Right lobe of liver (tissue), 6 donors: ENCODE measurements around the gene KCND1. TPM values are rescaled to one million over a fixed set of nuclear protein-coding genes. Genes with fewer than 3 reads are reported as not detected.
A peak's percentile ranks its signal among the peaks of the same experiment; 100 is the strongest.

Experiments
- ATAC-seq, 4 donors: fragments of 200-7000 bp; cut with Tn5 transposase; one replicate each; pipeline ENCODE4 v1.9.1; 2020; ENCODE audit warnings: mild to moderate bottlenecking in 4 of 4, moderate library complexity in 4 of 4
- DNase-seq, 3 donors: peaks; one replicate each; pipeline ENCODE4 v3.0.0-alpha.2; 2020
- H3K27ac ChIP-seq, 3 donors: fragments of 200-600 bp; one replicate each; pipeline ENCODE4 v1.8.0; 2022
- H3K27me3 ChIP-seq, 2 donors: fragments of 200-600 bp; one replicate each; pipeline ENCODE4 v1.8.0; 2022
- H3K36me3 ChIP-seq, 4 donors: fragments of 200-600 bp; sonication (generic) in 1 of 4; one replicate each; pipeline versions ENCODE4 v1.5.1 to v1.8.0; 2017 to 2022; ENCODE audit warnings: control low read depth in 1 of 4
- H3K4me1 ChIP-seq, 4 donors: fragments of 200-600 bp; sonication (generic) in 1 of 4; one replicate each; pipeline versions ENCODE4 v1.5.1 to v1.8.0; 2017 to 2022; ENCODE audit warnings: control low read depth in 1 of 4
- H3K4me3 ChIP-seq, 3 donors: fragments of 200-600 bp; one replicate each; pipeline ENCODE4 v1.8.0; 2022
- H3K9me3 ChIP-seq, 4 donors: fragments of 200-600 bp; sonication (generic) in 1 of 4; one replicate each; pipeline versions ENCODE4 v1.5.1 to v1.8.0; 2017 to 2022; ENCODE audit warnings: control low read depth in 1 of 4
- CTCF ChIP-seq, 4 donors: fragments of 200-600 bp in 3 of 4; fragments of 450-650 bp in 1 of 4; IDR thresholded peaks; one replicate each; pipeline versions ENCODE4 v1.5.1 to v1.8.0; 2016 to 2022; ENCODE audit warnings: antibody characterized with exemption in 4 of 4, mild to moderate bottlenecking in 2 of 4
- POLR2A ChIP-seq: fragments of 450-650 bp; IDR thresholded peaks from one replicate; pipeline ENCODE4 v1.6.1; 2017; ENCODE audit warnings: antibody characterized with exemption, mild to moderate bottlenecking
- WGBS: methylation state at CpG from one replicate; pipeline ENCODE4 v1.1.6; 2018; ENCODE audit warnings: low coverage, low lambda C conversion rate; ENCODE audit not compliant: insufficient coverage; ENCODE audit errors: missing lambda C conversion rate; 5-methylcytosine and 5-hydroxymethylcytosine counted together
- intact Hi-C, 2 donors: fragments of 100-400 bp; cut with DNase I; formaldehyde crosslinking; loops; one replicate each; pipeline versions ENCODE4 v1.11.2 to v1.14.1; 2022
- total RNA-seq, 6 experiments: library from RNA; depleted of rRNA in 2 of 6; stranded (reverse); fragments of >200 nt in 2 of 6; fragmentation: NEBNext Ultra II Directional in 3 of 6; extraction: Animal tissue kit (Norgen Biotek cat#: 25700) in 3 of 6; gene quantifications; one replicate each; pipeline versions ENCODE4 v1.1.0 to v1.2.4, GENCODE V29; 2016 to 2023
- donor health status: DM: no; HTN: yes; CAD: no.
- donor health status: DM: no; HTN: no; CAD: no.
- donor health status: DM: no; HTN: no; CAD: no.
- donor health status: DM: no; HTN: yes; CAD: no.
- donor health status: DM: no; HTN: yes; CAD: no.

Gene KCND1
- total RNA-seq, 6 experiments from 2014 or later, result 0.31 to 1.2 (median 0.46) TPM

DNA sequence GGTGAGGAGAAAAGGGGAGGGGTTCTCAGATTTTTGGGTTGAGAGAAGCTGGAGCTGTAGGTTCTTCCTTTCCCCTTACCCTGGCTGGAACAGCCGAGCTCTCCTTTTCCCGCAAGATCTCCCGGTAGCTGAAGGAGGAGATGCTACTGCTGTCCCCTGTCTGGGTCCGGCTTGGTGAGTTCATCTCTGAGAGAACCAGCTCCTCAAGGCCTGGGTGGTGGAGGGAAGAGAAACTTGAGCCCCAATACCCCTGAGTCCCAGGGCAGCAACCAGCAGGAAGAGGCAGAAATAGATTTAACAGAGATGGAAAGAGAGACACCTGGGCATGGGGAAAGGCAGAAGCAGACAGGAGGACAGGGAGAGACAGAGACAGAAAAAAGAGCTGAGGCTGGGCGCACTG is 6.6 kb upstream of the KCND1 start:
- WGBS, result 60% methylated on average over 1 of the region's 5 CpGs
- no peak for TF ChIP-seq CTCF (IDR thresholded peaks at IDR 0.05)
- TF ChIP-seq POLR2A, result no peak
- no peaks in the 10 kb centered on the region for H3K9me3 ChIP-seq
- no peaks in the 10 kb centered on the region for H3K27me3 ChIP-seq
- ATAC-seq (no peak), DNase-seq (no peak)
- H3K36me3 ChIP-seq, result peaks cover 0 to 40% (median 9%) of the 10 kb centered on the region in 4 donors
- no peaks in the 10 kb centered on the region for H3K4me1 ChIP-seq
- H3K4me3 ChIP-seq, result no peak overlapping the region
- intact Hi-C loops, result no loop called here
- H3K27ac ChIP-seq, result no peak overlapping the region

DNA sequence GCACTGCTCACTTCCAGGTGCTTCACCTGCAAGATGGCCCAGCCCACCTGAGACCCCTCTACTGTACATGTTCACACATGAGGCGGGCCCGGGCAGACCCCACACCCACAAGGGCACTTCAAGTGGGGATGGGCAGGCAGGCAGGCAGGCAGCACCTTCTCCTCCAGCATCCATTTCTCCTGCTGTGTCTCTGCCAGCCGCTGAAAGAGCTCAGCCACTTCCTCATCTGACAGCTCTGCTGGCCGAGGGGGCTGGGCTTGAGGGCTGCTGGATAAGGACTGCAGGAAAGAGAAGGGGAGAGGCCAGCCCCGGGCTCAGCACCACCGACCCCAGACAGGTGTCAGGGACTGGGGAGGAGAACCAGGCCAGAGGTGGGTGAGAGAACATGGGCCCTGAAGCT is 4.4 kb upstream of the KCND1 start:
- Histone ChIP-seq H3K36me3 (peaks cover 0 to 21% (median 7%) of the 10 kb centered on the region in 4 donors), H3K27ac (no peak overlapping the region), H3K4me1 (no peaks in the 10 kb centered on the region), H3K27me3 (no peaks in the 10 kb centered on the region), H3K9me3 (no peaks in the 10 kb centered on the region), H3K4me3 (no peak overlapping the region)
- DNase-seq (peak in 1 of 3 donors; percentile 47), ATAC-seq (no peak)
- WGBS, result 44% methylated on average over 4 of the region's 6 CpGs
- intact Hi-C loops, result no loop called here
- TF ChIP-seq CTCF (IDR thresholded peaks at IDR 0.05) (no peak), POLR2A (no peak)

DNA sequence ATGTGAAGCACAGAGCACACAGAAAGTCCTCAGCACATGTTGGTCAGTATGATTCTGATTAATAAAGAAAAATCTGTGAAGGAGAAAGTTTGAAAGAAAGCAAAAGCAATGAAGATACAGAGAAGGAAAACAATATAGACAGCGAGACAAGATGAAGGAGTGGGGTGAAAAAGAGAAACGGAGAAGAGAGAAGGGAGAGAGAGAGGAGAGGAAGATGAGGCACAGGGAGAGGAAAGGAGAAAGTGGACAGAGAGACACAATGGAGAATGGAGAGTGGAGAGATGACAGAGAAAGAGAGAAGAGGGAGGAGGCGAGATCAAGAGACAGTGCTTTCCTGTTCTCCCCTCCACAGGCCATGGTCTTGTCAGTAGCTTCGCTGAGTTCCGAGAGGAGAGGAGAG is 3.9 kb upstream of the KCND1 start:
- Histone ChIP-seq H3K9me3 (no peaks in the 10 kb centered on the region), H3K36me3 (peaks cover 0 to 18% (median 7%) of the 10 kb centered on the region in 4 donors), H3K27me3 (no peaks in the 10 kb centered on the region), H3K4me1 (no peaks in the 10 kb centered on the region), H3K4me3 (no peak overlapping the region), H3K27ac (no peak overlapping the region)
- ATAC-seq (no peak), DNase-seq (no peak)
- 68% methylated on average over 2 of the region's 5 CpGs for WGBS
- intact Hi-C loops, result no loop called here
- TF ChIP-seq CTCF (IDR thresholded peaks at IDR 0.05) (no peak), POLR2A (no peak)

GRCh38 chrX:48975041-48975440 is 3.4 kb upstream of the KCND1 start:
- H3K27me3 ChIP-seq, result no peaks in the 10 kb centered on the region
- peaks cover 0 to 18% (median 7%) of the 10 kb centered on the region in 4 donors for H3K36me3 ChIP-seq
- no peak for ATAC-seq
- no peak overlapping the region for H3K27ac ChIP-seq
- WGBS, result 71% methylated on average over 5 of the region's 7 CpGs
- no peak overlapping the region for H3K4me3 ChIP-seq
- intact Hi-C loops, result no loop called here
- peak in 1 of 3 donors; percentile 46 for DNase-seq
- TF ChIP-seq POLR2A, result no peak
- no peak for TF ChIP-seq CTCF (IDR thresholded peaks at IDR 0.05)
- no peaks in the 10 kb centered on the region for H3K4me1 ChIP-seq
- H3K9me3 ChIP-seq, result no peaks in the 10 kb centered on the region

DNA sequence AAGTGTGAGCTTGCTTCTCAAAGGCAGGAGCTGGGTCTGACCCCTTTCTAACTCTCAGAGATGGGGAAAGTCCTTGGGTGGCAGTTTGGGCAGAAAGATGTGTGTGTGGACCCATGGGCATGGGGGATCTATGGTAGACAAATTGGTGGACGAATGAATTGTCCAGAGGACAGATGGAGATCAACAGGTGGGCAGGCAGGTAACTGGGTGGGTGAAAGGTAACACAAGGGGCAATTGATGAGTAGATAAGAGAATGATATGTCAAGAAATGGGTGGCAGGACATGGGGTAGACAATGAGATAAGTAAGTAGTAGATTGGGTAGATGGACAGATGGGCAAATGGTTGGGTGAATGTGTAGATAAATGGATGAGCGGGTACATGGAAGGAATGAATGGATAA is 2.9 kb upstream of the KCND1 start:
- no peak for TF ChIP-seq CTCF (IDR thresholded peaks at IDR 0.05)
- Histone ChIP-seq H3K36me3 (peaks cover 0 to 18% (median 7%) of the 10 kb centered on the region in 4 donors), H3K27ac (no peak overlapping the region), H3K4me3 (no peak overlapping the region), H3K27me3 (no peaks in the 10 kb centered on the region), H3K9me3 (no peaks in the 10 kb centered on the region), H3K4me1 (no peaks in the 10 kb centered on the region)
- no peak for DNase-seq
- ATAC-seq, result no peak
- intact Hi-C loops, result no loop called here
- WGBS, result 64% methylated on average over 2 of the region's 2 CpGs
